Raji (cell line): ENCODE data around the gene C5orf52.

Experiments used
- POLR2A ChIP-seq: IDR thresholded peaks from 2 replicates; pipeline ENCODE4 v1.6.1; 2011; ENCODE audit warnings: low read depth, low read length, control low read depth; ENCODE audit not compliant: insufficient read depth

The C5orf52 gene

DNA sequence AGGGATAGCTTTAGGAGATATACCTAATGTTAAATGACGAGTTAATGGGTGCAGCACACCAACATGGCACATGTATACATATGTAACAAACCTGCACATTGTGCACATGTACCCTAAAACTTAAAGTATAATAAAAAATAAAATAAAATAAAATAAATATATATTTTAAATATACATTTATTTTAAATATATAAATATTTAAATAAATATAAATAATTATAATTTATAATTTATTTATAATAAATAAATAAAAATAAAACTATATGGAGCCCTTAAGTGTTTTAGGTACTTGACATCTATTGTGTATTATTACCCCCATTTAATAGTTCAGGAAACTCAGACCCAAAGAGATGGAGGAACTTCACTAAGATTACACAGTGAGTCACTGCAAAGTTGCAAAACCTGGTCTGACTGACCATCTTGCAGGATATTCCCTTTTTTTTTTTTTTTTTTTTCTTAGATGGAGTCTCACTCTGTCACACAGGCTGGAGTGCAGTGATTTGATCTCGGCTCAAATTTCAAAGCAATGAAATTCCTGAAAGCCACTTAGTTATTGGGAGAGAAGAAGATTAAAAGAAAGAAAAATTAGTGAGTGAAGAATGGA, 5.8 kb upstream of the C5orf52 start:
- TF ChIP-seq POLR2A: no peak

DNA sequence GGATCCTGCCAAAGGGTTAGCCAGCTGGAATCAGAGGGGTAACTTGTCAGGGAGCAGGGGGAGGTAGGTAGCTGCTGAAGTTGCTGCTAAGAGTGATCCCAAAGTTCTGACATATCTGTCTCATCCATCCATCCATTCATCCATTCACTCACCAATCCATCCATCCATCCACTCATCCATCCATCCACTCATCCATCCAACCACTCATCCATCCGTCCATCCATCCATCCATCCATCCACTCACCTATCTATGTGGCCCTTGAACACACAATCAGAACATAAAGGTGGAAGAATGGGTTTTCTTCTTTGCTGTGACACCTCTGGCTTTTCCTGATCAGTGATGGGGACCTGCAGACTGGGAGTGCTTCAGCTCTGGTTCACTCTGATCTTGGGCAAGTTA, 3.0 kb upstream of the C5orf52 start:
- TF ChIP-seq POLR2A: no peak

- TF ChIP-seq POLR2A: no peak
Observed at GRCh38 chr5:157669701-157670097, 1.6 kb upstream of the C5orf52 start.

GRCh38 chr5:157671592-157672330, 428 bp downstream of the C5orf52 start:
- no peak for TF ChIP-seq POLR2A

- TF ChIP-seq POLR2A: no peak
Observed at GRCh38 chr5:157672976-157673375, 1.6 kb downstream of the C5orf52 start.

- TF ChIP-seq POLR2A: no peak
Observed at GRCh38 chr5:157677931-157678330, 6.6 kb downstream of the C5orf52 start.

DNA sequence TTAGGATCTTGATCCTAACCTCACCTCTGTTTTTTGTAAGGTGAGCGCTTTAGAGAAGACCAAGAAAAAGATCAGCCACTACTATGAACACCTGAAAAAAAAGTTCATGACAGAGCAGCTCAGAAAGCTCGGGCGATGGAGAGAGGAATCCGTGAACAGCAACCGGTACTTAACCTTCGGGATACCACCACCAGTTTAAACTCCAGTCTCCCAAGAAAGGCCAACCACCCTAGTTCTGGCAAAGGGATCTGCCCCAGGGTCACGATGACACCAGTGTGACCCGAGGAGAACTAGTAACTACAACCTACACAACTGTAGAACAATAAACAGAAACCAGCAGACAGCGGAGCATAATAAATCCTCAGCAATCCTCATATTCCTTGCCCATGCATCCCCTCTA, 8.5 kb downstream of the C5orf52 start:
- TF ChIP-seq POLR2A: no peak

DNA sequence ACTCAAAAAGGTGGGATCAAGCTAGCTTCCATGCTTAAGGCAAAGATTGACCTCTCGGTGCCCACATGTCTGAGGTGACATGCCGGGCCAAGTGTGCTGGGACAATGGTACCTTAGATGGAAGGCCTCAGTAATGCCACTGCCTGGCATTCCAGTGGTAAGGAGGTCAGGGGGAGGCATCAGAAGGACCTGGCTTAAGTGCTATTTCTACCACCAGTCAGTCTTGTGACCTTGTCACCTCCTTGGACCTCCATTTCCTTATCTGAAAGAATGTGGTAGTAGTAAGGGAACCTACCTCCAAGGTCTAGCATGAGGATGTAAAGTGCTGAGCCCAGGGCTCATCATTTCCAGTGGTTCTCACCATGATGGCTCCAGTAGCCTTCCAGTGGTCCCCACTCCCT, 8.9 kb downstream of the C5orf52 start:
- no peak for TF ChIP-seq POLR2A

GRCh38 chr5:157681048-157681447, 9.7 kb downstream of the C5orf52 start:
- TF ChIP-seq POLR2A: no peak

- no peak for TF ChIP-seq POLR2A
Observed at GRCh38 chr5:157682257-157682656, 10.9 kb downstream of the C5orf52 start.

GRCh38 chr5:157687198-157687554, 15.8 kb downstream of the C5orf52 start:
- TF ChIP-seq POLR2A: no peak

GRCh38 chr5:157689942-157690689, 18.8 kb downstream of the C5orf52 start:
- TF ChIP-seq POLR2A: no peak

- no peak for TF ChIP-seq POLR2A
Observed at GRCh38 chr5:157690690-157691433, 19.5 kb downstream of the C5orf52 start.

DNA sequence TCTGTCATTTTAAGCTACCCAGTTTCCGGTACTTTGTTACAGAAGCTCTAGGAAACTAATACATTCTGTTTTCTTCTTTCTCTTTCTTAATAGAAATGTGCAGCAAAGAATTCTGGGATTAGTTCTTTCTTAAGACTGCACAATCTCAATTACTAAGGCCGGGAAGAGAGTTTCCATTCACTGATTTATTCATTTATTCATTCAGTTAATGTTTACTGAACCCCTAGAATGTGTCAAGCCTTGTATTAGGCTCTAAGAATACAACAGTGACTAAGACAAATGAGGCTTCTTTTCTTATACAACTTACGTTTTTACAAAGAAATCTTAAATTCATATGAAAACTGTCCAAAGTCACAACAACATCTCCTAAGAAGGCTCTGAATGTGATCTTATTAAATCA, 32.4 kb downstream of the C5orf52 start:
- no peak for TF ChIP-seq POLR2A

DNA sequence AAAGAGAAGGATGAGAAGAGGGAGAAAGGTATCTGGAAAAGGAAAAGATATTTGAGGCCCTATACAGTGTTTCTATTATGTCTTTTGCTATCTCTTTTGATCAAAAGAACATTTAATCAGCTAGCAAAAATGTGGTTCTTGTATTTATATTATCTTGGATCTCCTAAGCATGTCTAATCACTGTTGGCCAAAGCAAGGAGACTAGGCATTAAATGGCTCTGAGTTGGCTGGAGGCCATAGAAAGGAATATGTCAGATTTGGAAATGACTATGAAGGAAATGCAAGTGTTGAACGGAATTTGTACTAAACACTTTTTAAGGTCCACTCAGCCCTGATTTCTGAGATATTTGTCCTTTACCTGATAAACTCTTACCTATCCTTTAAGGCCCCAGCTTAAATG, 37.5 kb downstream of the C5orf52 start:
- no peak for TF ChIP-seq POLR2A
